ENCODE data around the gene BAG5.
A peak's percentile ranks its signal among the peaks of the same experiment; 100 is the strongest.

Gene BAG5

DNA sequence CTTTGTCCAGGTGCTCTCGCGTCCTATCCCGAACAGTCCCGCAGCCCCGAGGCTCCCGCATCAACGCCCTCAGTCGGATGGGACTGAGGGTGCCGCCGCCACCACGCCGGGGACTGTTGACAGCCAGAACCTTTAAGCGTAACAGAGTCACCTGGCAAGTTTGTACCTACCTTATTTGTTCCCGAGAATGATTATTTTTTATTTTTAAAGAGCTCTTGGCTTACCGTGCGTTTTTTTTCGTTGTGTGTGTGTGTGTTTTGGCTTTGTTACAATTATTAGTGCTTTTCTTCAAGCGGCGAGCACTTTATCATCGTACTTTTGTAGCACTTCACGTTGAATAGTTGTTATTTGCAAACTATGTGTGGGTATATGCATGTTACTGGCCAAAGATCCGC, 766 bp upstream of the BAG5 start:
- H3K27ac ChIP-seq = peak overlapping the region; percentile 96

DNA sequence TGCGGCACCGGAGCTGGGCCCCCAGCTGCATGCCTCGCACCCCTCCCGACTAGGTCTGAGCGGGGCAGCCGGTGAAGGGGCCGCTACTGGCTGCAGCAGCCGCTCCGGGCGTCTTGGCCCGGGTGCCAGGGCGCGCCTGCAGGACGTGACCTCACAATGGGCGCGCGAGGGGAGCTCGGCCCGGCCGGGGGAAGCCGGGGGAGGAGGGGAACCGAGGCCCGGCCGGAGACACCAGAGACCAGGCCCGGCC, 353 bp downstream of the BAG5 start:
- TF ChIP-seq ZFX (IDR thresholded peaks at IDR 0.05) = peak; percentile 92
- TF ChIP-seq, protein P1, sequence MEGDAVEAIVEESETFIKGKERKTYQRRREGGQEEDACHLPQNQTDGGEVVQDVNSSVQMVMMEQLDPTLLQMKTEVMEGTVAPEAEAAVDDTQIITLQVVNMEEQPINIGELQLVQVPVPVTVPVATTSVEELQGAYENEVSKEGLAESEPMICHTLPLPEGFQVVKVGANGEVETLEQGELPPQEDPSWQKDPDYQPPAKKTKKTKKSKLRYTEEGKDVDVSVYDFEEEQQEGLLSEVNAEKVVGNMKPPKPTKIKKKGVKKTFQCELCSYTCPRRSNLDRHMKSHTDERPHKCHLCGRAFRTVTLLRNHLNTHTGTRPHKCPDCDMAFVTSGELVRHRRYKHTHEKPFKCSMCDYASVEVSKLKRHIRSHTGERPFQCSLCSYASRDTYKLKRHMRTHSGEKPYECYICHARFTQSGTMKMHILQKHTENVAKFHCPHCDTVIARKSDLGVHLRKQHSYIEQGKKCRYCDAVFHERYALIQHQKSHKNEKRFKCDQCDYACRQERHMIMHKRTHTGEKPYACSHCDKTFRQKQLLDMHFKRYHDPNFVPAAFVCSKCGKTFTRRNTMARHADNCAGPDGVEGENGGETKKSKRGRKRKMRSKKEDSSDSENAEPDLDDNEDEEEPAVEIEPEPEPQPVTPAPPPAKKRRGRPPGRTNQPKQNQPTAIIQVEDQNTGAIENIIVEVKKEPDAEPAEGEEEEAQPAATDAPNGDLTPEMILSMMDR (conservative IDR thresholded peaks at IDR 0.05) = no peak
- peak overlapping the region; percentile 96 for H3K27ac ChIP-seq

More for the DNA sequence above, 766 bp upstream of the BAG5 start:
- TF ChIP-seq, protein P1 (conservative IDR thresholded peaks at IDR 0.05) = no peak
- peak; percentile 49; the same call in 1 of the 2 replicates for TF ChIP-seq ZFX (IDR thresholded peaks at IDR 0.05)

DNA sequence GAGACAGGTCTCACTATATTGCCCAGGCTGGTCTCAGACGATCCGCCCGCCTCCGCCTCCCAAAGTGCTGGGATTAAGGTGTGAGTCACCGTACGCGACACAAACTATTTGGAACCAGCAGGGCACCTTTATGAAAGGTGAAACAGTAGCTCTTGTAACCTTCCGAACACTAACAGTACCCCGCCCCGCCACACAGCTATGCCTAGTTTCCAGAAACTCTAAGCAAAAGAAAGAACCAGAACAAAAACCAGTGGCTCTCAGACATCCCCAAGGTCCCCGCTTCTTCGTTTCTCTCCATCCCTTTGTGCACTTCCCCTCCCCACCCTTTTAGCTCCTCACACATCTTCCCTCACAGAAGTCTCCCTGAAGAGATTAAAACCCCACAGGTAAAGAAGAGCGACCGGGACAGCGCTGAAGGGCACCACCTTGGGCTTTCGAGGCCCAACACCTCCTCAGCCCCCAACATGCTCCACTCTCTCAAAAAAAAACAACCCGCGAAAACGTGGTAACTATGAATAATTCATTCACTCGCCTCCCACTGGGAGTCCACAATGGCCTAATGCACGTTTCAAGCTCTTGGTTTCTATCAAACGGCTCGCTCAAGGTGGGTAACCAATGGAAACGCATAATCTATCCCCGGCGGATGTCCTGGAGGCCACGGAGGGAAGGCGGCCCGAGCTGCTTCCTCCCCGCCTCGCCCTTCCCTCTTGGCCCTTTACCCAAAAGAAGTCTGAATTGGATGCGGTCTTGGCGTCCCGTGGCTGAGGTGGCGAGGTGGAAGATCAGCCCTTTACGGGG, 877 bp downstream of the BAG5 start:
- H3K27ac ChIP-seq = peak overlapping the region; percentile 96
- TF ChIP-seq, protein P1 (conservative IDR thresholded peaks at IDR 0.05) = no peak; the same call in 1 of the 2 replicates
- TF ChIP-seq ZFX (IDR thresholded peaks at IDR 0.05) = no peak

DNA sequence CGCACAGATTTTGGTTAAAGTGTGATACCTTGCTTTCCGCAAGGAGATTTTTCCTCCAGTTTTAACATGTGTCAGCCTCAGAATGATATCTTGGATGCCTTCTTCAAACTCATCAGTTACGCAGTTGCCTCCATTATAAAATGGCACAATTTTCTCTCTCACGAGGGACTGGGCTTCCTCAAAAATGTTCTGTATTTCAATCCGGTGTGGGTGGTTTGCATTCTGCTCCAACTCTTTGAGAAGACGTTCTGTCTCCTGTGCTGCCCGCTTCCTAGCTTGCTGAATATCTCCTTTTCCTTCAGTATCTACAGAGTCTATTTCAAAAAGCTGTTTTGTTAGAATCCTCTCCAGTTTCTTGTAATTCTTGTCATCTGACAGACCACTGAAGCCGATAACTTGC, 1.8 kb downstream of the BAG5 start:
- no peak overlapping the region for H3K27ac ChIP-seq
- TF ChIP-seq, protein P1 (conservative IDR thresholded peaks at IDR 0.05) = no peak
- TF ChIP-seq ZFX (IDR thresholded peaks at IDR 0.05) = no peak

DNA sequence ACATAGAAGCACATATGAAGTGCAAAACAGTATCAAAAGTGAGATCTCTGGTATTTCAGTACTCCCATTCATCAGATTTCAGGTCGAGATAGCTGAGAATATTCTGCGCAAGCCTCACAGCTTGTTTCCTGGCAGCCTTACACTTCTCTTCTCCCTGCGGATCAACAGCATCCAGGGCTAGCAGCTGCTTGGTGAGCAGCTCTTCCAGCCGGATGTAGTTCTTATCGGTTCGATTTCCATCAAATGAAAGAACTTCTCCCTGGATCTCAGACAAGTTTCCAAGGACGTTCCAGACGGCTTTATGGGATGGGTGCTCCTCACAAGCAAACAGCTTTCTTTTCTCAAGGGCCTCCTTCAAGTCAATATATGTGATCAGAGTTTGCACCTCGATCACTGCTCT, 2.7 kb downstream of the BAG5 start:
- H3K27ac ChIP-seq = no peak overlapping the region
- no peak for TF ChIP-seq ZFX (IDR thresholded peaks at IDR 0.05)

DNA sequence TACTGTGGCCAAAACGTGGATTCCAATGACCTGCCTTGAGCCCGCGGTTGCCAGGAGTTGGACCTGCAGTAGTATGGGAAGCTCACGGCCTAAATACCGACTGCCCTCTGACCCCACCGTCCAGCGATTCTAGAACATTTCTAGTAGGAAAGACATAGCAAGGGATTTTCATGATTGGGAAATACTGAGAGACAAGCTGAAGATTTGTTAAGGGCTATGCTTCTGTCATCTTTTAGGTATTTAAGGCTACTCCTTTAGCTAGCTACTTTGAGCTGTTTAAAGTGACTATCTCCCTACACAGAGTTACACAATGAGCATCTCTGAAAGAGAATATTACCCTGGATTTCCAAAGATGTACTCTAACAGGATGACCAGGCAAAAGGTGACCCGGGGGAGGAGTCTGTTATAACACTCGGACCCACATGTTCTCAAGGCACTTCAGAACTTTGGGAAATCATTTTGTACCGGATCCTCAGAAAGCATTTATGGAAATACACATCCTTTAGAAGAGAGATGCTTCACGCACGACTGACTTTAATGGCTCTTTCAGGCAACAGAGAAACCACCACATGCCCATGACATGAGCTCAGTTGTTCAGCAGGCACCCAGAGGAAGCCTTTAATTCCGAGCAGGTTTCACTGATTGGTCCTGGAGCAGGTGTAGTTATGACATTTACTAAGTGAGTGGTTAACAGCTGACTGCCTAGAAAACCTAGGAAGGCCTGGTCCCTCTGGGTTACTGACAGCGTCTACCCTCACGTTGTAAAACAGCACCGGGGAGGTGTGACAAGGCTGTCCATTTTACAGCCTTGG, 4.2 kb downstream of the BAG5 start:
- no peak overlapping the region for H3K27ac ChIP-seq
- no peak for TF ChIP-seq ZFX (IDR thresholded peaks at IDR 0.05)
- TF ChIP-seq, protein P1 (conservative IDR thresholded peaks at IDR 0.05) = no peak

DNA sequence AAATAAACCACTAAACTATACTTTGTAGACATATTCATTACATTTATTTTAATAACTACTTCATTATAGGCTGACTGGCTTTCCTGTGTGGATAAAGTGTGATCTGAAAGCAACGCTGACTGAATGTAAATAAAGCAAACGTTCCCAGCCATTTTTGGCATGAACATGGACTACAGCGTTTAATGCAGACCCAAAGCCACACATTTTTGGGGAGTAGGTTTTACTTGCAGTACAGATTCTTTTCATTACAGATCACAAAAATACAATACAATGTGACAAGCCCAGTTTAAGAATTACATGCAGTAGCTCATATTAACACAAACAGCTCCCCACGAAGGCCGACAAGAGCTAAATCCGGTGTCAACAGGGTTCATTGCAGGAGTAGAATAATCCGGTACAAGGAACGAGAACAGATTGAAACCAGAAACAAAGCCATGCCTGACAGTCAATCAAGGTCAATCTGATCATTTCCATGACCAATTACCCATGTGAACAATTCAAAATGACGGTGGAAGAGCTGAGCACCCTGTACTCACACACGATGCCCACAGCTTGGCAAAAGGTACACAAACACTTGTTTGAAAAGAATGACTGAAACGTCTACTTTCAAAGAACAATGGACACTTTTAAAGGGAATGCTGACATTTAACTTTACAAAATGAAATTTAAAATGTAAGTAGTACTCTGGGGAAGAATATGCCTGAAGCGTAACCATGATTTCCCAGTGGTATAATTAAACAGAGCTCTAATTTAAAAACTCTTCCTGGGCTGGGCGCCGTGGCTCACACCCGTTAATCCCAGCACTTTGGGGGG, 5.3 kb downstream of the BAG5 start:
- TF ChIP-seq, protein P1 (conservative IDR thresholded peaks at IDR 0.05) = no peak
- no peak for TF ChIP-seq ZFX (IDR thresholded peaks at IDR 0.05)
- no peak overlapping the region for H3K27ac ChIP-seq
